GM21529 (cell line): ENCODE results near the gene CCSER2.
"Not testable (repeated sequence)": the region's sequence is repeated elsewhere in the genome, so short reads cannot be mapped to it uniquely, and the experiment has no call there.

Experiments used
- ATAC-seq: cut with Tn5 transposase; IDR thresholded peaks from one replicate; pipeline ENCODE4 v1.9.1; 2021; ENCODE audit not compliant: unreplicated experiment

CCSER2 gene

DNA sequence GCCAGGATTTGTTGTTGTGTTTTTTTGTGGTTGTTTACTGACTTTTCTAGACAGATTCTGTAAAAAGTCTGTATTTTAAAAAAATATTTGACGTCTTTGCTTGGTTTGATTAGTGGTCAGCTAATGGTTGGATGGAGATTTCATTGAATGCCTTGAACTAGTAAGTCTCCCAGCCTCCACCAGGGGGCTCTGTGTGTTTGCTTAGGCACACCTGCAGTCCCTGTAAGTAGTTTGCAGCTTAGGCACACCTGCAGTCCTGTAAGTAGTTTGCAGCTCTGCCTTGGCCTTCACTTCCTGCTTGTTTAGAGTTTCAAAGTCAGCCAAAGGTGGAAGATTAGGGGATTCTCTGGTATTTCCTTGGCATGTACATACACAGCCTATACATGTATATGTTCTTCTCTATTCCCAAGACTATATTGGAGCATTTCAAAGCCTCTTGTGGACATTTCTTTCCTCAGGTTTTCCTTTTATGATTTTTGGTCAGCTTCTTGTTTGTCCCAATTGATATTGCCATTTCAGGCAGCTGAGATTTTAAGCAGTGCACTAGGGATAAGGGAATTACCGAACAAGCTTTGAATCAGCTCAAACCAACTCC lies 101.6 kb downstream of the CCSER2 start:
- ATAC-seq = peak; percentile 98

DNA sequence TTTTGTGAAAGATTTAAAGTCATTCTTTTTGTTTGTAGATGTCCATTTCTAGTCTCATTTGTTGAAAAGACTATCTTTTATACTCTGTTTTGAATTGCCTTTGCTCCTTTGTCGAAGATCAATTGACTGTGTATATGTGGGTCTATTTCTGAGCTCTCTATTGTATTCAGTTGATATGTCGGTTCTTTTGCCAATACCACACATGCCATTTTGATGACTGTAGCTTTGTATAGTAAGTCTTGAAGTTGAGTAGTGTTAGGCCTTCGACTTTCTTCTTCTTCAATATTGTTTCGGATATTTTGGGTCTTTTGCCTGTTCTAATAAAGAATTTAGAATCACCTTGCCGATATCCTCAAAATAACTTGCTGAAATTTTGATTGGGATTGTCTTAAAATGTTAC lies 104.5 kb downstream of the CCSER2 start:
- ATAC-seq = no peak

DNA sequence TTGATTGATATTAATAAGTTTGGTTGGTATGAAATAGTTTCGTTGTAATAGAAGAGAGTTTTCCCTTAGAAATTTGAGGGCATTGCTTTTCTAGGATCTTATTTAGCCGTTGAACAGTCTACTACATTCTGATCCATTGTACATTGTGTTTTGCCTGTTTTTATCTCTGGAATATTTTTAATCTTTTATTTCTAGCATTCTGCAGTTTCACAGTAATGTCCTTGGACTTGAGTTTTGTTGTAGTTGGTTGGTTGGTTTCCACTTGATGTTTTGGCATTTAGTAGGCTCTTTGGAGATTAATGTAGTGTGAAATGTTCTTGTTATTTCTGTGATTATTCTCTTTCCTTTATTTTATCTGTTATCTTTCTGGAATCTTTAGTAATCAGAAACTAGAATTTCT lies 112.4 kb downstream of the CCSER2 start:
- ATAC-seq = no peak

DNA sequence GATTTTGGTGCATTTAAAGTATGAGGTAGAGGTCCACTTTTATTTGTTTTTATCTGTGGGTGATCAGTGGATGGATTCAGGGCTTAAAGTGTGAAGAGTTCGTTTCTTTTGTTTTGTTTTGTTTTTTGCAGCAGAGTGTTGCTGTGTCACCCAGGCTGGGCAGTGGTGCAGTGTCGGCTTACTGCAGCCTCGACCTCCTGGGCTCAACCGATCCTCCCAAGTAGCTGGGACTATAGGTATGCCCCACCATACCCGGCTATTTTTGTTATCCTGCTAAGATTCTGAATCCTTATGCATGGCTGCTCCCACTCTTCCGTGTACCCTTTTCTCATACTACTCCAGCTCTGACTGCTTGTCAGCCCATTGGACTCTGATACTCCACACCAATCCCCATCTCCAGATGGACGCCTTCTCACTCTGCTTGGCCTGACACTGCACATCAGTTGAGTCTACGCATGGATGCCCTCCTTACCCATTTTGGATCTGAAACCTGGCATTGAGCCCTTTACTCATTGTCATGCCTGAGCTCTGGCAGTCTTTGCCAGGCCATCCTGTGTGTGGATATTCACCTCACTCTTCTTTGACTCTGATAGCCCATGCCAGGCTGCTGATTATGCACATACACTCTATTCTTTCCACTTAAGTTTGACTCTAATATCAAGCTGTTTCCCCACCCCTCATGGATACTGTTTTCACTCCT lies 119.5 kb downstream of the CCSER2 start:
- ATAC-seq = no peak

DNA sequence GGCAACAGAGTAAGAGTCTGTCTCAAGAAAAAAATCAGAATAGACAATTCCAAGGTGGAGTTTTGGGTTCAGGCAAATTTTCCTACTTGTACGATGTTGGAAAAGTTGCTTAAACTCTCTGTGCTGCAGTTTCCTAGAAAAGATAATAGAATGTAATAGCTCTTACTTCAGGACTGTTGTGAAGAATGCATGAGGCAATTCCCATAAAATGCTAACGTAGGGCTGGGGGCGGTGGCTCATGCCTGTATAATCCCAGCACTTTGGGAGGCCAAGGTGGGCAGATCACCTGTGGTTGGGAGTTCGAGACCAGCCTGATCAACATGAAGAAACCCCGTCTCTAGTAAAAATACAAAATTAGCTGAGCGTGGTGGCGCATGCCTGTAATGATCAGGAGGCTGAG lies 121.0 kb downstream of the CCSER2 start:
- not testable (repeated sequence) for ATAC-seq

DNA sequence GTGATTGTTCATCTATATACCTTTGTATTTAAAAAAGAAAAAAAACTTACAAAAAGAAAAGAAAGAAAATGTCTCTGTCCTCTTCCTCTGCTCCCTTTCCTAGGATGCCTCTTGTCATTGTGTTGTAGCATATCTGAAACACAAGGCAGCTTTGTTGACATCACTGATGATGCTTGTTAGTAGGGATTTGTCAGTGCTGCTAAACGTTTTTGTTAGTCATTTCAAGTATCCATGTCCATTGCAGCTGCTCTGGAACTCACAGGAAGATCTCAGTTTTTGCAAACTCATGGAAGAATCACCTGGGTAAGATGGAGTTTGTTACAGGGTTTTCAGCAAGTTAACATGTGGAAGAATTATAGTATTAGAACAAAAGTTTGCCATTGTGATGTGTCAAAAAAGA lies 123.6 kb downstream of the CCSER2 start:
- ATAC-seq = no peak

DNA sequence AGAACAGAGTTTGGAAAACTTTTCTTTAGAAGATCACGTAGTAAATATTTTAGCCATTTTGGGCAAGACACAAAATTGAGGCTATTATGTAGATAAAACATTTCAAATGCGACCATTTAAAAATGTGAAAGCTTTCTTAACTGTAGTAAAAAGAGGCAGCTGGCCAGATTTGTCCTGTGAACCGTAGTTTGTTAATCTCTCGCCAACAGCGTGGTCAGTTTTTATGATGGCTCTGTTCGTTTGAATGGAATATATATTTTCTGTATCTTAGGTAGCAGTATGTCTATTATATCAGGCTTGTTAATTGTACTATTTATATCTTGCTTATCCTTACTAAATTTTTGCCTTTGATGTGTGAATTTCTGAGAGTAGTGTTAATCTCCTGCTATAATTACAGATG lies 124.9 kb downstream of the CCSER2 start:
- ATAC-seq = no peak

DNA sequence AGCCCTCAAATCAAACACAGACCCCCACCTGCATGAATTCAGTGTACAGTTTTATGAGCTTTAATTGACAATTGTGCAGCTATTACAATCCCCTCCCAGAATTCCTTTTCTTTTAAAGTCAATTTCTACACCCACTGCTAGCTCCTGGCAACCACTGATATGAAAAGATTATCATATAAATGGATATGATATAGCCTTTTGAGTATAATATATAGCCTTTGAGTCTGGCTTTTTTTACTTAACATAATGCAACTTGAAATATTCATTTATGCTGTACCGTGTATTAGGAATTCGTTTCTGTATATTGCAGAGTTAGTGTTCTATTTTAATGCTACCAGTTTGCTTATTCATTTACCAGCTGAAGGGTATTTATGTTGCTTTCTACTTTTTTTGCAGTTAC lies 127.7 kb downstream of the CCSER2 start:
- no peak for ATAC-seq

DNA sequence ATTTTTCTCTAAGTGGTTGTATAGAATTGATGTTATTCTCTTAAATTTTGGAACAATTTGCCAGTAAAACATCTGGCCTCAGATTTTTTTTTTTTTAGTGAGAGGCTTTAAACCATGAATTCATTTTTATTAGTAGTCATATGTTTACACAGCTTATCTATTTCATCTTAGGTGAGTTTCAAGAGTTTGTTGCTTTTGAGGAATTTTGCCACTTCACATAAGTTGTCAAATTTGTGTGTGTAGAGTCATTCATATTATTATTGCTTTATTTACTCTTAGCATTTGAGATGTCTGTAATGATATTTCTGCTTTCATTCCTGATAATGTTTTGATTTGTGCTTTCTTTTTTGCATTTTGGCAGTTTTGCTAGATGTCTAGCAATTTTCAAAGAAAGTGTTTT lies 132.1 kb downstream of the CCSER2 start:
- ATAC-seq = no peak

DNA sequence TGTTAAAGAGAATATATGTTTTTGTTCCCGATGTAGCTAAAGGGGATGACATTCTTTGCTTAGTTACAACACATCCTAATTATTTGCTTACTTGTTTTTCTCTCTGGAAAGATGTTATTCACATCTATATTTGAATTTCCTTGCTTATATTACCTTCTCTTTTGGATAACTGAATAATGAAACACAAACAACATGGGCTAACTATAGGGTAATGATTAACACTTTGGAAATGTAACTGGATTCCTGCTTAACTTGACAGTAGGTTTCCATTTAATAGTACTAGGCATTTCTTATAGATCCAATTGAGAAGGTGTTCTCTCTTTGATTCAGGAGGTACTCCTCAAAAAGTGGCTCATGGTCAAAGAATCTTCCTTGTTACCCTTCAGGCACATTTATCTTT lies 141.1 kb downstream of the CCSER2 start:
- no peak for ATAC-seq

DNA sequence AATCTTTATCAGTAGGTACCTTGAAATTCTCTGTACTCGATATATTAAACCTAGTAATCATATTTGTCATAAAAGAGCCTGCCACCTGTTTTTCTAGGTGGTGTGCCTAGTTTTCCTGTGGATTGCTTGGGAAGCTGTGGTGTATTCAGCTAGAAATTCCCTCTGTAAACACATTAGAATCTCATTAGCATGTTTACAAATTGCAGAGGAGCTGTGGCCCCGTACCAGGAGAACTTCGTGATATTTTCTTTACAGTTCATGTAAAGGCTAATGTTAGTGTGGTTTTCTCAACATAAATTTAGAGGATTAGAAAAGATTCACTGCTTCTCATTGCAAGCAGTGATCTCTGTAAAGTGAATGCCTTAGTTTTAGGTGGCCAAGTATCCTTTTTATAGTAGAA lies 144.7 kb downstream of the CCSER2 start:
- no peak for ATAC-seq

DNA sequence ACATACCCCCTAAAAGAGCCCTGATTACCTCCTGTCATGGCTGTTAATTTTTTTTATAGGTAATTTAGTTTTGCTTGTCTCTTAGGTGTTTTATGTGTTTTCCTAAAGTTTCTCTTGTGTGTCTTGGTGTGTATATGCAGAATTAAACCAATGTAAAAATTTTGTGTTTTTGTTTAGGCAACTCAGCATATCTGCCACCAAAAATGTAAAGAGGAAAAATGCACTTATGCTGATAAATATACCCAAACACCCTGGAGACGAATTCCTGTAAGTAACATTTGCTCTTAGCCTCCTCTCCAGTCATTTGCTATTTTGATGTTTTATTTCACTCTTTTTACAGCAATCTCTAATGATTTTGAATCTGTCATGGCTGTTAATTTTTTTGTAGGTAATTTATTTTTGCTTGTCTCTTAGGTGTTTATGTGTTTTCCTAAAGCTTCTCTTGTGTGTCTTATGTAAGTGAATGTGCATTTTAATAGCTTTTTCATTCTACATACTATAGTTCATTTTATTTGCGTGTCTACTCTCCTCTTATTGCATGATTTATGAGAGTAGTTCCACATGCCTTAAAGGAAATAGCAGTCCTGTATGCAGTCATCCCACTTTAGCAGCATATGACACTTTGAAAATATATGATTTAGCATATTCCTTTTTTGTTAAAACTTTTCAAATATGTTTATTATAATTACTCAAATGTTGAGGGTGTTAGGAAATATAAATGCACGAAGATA lies 149.2 kb downstream of the CCSER2 start:
- ATAC-seq = no peak

DNA sequence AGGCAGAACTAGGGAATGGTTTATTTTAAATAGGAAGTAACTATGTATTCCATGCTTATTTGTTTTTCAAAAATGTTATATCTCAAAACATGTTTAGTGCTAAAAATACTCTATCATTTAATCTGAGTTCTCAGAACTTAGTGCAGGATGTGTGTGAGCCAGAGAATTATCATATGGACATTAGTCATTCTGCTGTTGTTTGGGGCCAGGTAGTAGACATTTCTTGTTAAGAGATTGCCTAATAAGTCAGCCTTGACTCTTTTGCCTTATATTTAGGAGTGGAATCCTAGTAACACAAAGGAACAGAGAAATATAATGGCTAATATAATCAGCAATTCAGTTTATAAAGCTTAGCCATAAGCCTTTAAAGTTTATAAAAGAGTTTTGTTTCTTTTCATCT lies 149.8 kb downstream of the CCSER2 start:
- no peak for ATAC-seq

DNA sequence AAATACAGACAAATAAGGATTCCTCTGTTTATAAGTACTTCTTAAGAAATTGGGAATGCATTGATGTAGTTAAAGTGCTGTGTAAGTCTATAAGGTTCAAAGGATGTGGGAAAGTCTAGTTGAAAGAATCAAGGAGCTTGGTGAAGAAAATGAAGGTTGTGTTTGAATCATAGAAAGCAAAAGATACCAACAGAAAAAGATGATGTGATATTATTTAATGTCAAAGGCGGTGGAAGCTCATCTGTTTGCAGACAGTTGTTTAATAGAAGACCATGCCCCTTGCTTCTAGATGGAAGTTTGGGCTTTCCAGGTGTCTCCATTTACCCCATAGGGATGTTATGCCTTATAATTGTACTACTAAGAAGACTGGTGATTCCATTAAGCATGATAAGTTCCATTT lies 150.3 kb downstream of the CCSER2 start:
- ATAC-seq = no peak

DNA sequence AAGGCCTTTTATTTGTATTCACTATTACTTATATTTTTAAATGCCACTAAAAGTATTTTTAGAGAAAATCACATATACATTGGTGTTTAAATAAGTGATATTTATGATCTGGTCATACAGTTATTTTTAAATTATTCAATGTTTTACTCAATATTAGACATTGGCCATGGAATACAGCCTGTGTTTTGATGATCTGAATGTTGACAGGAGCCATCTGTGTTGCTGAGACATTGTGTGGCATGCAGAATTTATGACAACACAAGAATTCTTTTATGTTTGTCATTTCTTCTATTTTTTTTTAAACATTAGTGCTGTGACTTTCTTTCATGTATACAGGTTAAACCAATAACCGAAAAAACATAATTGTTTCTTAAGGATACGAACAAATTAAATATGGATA lies 156.2 kb downstream of the CCSER2 start:
- ATAC-seq = no peak

DNA sequence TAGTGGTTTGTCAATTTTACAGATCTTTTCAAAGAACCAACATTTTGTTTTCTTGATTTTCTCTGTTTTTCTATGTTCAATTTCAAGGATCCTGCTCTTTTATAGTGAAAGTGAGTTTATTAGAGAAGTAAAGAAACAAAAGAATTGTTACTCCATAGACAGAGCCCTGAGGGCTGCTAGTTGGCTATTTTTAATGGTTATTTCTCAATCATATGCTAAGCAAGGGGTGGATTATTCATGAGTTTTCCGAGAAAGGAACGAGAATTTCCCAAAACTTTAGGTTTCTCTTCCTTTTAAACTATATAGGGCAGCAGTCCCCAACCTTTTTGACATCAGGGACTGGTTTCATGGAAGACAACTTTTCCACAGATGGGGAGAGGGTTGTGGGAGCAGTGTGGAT lies 165.0 kb downstream of the CCSER2 start:
- no peak for ATAC-seq

DNA sequence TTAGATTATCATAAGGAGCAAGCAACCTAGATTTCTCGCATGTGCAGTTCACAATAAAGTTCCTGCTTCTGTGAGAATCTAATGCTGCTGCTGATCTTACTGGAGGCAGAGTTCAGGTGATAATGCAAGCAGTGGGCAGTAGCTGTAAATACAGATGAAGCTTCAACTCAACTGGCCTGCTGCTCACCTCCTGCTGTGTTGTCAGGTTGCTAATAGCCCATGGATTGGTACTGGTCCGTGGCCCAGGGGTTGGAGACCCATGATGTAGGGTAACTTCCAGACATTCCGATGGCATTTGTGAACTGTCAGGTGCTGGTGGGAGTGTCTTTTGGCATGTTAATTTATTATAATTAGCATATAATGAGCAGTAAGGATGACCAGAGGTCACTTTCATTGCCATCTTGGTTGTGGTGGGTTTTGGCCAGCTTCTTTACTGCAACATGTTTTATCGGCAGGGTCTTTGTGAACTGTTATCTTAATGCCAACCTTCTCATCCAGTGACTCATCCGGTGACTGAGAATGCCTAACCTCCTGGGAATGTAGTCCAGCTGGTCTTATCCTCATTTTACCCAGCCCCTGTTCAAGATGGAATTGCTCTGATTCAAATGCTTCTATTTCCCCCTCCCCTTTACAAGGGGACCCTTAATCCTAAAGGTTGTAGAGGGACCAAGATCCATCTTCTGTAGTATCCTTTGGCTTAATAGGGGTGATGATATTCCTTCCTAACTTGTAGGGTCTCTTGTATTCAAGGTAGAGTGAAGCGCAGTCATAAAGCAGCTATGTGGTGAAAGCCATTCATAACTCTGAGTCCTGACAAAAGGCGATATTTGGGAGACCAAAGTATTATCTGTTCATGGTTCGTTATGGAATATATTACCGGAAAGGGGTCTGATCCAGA lies 165.8 kb downstream of the CCSER2 start:
- no peak for ATAC-seq

DNA sequence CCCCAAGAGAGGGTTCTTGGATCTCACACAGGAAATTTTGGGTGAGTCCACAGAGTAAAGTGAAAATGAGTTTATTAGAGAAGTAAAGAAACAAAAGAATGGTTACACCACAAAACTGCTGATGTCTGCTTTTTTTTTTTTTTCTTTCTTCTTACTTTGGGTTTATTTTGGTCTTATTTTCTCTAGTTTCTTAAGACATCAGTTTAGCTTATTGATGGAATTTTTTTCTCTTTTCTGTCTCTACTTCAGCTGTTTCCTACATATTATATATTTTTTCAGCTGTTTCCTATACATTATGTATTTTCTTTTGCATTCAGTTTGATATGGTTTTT lies 166.4 kb downstream of the CCSER2 start:
- ATAC-seq = no peak

DNA sequence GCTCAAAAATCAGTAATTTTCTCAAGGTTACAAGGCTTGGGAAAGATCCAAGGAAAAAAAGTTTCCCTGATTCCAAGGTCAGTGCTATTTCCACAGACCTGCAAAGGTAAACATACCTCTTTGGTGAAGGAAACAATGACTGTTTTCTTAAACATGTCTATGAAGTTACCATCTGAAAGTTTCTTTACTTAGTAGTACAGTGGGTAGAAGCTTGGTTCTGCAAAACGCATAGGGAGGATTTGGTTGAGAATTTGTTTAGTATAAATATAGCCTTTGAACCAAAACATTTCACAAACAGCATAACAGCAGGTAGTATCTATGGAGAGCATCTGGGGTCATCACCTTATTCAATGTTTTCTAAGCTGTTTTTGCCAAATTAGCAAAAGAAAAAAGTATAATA lies 169.6 kb downstream of the CCSER2 start:
- ATAC-seq = no peak

DNA sequence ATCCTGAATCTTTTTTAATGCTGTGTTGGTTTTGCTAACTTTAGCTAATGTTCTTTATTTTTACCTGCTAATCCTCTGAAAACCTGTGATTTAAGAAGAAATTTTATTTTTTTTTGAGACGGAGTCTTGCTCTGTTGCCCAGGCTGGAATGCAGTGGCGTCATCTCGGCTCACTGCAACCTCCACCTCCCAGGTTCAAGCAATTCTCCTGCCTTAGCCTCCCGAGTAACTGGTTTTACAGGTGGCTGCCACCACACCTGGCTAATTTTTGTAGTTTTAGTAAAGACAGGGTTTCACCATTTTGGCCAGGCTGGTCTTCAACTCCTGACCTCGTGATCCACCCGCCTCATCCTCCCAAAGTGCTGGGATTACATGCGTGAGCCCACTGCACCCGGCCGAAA lies 170.7 kb downstream of the CCSER2 start:
- not testable (repeated sequence) for ATAC-seq

DNA sequence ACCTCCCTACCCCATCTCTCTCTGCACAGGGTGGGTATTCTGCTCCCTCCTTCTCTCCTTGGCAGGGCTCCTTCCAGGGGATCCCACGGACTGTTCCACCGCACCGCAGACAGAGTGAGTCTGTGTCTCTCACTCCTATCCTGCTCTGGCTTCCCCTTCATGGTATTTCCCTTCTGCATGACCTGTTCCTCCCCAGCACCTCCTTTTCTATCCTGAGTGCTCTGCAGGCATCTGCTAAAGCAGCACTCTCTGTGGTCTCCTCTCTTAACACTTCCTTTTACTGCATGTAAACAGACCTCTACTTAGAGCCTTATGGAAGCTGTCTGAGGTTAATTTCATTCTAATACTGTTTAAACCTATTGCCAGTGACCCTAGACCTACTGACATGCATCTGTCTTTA lies 171.5 kb downstream of the CCSER2 start:
- no peak for ATAC-seq

DNA sequence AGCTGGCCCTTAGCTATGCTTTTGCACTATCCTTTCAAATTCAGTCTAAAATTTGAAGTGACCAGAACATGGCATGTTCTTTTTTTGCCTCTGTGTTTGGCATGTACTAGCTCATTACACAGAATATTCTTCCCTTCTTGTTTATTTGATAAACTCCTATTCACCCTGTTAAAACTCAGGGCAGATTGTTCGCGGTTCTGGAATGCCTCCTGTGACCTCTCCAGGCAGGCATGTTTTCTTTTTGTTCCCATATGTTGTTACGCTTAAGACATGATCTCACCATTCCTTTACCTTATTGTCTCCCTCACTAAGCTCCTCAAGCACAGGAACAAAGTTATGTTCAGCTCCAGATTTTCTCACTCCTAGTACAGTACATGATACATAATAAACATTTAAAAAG lies 181.7 kb downstream of the CCSER2 start:
- ATAC-seq = no peak
